GM11168 (cell line): Measurements from ENCODE around the gene PPP1R7.

Experiments used
- in situ Hi-C: fragments of 300-500 bp; cut with MboI; formaldehyde crosslinking; loops from one replicate; pipeline ENCODE4 v1.12.0; 2022; ENCODE audit warnings: low sequenced_read_pairs; ENCODE audit not compliant: unreplicated experiment

Gene PPP1R7

DNA sequence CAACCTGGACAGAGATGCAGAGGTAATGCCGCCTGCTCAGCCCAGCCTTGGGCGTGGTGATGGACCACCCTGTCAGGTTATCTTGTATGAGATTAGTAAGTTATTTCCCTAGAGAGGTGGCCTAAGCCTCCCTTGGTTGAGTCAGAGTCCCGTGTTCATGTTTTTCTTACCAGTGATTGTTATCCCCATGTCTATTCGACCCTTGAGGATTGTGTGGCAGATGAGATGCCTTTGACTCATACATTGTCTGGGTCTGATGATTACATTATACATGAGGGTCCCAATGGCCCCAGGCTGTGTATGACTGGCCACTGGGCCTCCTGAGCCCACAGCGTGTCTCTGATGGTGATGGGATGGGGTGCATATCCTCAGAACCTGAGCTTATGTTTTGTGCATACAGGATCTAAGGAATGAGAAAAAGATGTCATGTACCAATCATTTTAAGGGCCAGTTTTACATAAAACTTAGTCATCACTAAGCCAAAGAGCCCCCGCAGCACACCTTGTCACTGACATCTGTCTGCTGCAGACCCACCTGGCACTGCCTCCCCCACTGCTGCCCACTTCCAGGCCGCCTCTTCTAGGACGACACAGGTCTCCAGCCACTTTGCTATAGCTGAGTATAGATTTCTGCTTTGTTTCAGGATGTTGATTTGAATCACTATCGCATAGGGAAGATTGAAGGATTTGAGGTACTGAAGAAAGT lies 7.7 kb downstream of the PPP1R7 start:
- in situ Hi-C loops: no loop called here

DNA sequence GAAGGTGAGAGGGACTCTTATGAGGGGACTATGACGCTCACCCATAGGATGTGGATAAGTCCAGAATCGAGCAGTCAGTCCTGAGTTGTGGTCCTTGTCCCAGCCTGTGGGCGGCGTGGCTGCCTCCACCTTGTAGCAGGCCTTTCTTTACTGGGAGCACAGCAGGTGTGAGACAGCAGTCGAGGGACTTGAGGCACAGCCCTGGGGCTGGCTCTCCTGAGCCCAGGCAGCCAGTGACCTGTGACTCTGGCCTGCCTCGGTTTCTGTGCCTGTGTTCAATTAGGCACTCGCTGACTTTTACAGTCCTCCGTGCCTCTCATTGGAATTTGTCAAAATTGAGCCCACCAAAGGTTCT lies 8.3 kb downstream of the PPP1R7 start:
- in situ Hi-C loops: no loop called here

DNA sequence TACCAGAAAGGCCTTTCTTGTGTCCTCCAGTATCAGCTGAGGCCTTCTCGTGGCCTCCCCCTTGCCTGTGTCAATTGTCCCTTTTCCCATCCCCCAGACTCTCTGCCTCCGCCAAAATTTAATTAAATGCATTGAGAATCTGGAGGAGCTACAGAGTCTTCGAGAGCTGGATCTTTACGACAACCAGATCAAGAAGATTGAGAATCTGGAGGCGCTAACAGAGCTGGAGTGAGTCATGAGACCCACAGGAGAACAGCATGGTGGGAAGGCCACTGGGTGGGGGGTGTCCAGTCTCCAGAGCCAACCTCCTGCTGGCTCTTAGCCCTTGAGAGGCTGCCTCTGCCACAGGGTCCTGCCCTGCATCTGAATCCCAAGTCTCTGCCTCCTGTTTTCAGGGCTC lies 8.8 kb downstream of the PPP1R7 start:
- in situ Hi-C loops: no loop called here

DNA sequence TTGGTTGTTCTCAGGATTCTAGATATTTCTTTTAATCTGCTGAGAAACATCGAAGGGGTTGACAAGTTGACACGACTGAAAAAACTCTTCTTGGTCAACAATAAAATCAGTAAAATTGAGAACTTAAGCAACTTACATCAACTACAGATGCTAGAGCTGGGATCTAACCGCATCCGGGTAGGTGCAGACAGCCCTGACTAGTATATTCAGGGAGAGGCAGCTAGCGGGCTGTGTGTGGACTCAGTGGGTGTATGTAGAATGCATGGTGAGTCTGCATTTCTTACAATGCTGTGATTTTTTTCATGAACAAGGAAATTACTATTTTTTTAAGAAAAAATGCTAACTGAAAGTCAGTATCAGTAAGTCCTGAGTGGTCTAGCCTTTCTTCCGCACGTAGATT lies 10.1 kb downstream of the PPP1R7 start:
- in situ Hi-C loops: no loop called here

DNA sequence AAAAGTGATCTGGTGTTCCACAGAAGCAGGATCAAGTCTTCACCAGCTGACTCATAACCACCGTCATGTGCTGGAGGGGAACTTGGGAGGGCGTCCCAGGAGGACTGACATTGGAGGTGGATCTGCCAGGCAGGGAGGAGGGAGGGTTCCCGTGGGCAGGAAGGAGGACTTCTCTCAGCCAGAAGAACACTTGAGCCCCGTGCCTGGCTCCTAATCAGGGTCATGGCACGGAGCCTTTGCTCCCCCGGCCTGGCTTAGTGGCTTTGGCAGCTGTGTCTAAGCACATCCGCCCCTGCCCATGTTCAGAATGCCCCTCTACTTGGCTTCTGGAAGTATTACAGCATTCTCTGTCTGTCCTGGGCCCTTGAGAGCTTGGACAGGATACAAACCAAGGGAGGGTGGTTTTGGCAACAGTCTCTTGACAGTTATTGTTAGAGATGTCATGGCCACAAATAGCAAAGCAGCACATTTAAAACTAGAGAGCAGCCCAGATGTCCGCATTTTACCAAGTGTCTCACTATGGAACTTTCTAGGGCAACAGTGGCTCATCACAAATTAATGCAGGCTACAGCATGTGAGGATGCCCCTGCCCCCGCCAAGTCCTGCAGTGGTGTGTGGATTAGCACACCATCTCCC lies 11.5 kb downstream of the PPP1R7 start:
- in situ Hi-C loops: no loop called here

DNA sequence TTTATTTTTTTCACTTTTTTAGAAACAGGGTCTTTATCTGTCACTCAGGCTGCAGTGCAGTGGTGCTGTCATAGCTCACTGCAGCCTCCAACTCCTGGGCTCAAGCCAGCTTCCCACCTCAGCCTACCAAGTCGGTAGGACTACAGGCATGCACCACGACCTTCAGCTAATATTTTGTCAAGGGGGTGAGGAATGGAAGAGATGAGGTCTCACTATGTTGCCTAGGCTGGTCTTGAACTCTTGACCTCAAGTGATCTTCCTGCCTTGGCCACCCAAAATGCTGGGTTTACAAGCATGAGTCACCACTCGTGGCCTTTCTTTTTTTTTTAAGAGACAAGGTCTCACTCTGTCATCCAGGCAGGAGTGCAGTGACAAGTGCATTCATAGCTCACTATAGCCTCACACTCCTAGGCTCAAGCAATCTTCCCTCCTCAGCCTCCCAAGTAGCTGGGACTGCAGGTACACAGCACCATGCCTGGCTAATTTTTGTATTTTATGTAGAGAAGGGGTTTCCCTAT lies 13.4 kb downstream of the PPP1R7 start:
- in situ Hi-C loops: no loop called here

DNA sequence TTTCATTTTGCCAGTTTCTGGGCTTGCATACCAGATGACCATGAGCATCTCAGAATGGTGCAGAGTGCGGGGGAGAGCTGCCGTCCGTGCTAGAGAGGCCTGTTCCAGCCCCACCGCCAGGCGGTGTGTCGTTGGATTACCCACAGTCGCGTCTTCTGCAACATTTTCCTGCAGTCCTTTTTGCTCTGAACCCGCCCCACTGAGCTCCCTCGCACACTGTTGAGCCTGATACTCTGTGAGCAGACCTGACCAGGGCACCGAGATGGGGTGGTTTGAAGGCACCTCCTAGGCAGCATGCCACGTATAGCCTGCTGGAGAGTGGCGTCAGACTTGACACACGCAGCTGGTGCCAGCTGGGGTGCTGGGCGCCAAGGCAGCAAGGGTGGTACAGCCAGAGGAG lies 18.1 kb downstream of the PPP1R7 start:
- in situ Hi-C loops: no loop called here

DNA sequence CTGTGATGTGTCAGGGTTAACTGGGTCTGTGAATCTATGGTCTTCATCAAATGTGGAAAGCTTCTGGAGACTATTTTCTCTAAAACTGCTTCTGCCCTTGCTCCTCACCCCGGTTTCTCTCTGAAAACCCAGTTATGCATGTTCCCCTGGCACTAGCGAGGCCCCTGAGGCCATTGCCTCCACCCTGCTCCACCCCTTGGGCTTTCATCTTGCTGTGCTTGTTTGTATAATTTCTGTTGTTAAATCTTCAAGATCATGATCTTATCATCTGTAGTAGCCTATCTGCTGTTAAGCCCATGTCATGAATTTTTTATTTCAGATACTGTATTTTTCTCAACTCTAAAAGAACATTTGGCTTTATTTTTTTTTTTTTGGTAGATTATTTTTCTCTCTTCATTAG lies 23.3 kb downstream of the PPP1R7 start:
- in situ Hi-C loops: no loop called here

DNA sequence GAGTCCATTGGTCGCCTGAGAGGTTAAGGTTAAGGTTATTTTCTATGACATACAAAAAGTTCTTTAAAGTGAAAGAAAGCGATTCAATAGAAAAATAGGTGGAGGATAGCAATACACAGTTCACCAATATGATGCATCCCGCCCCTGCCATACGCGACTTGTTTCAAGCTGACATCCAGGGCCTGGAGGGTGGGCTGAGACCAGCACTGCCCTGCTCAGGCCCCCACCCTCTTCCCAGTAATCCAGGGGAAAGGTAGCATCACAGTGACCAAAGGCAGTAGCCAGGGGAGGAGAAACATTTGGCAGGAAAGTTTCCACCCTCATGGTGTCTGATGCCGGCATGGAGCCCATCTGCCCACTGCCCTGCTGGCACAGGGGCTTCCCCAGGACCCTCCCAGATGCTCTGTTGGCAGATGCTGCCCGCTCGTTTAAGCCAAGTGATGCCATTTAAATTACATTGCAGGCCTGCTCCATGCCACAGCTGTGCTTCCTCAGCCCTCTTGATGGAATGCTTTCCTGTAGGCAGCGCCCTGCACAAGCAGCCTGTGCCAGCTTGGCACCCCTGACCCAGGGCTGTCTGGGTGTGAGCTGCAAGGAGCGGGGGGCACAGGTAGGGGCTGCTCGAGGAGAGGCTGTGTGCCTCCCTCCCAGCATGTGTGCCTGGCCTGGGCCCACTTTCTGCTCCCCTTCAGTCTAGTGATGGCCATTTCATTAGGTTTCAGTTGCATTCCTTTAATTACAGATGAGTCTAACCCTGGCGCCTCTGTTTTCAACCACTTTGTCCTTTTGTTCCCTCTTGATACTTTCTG lies 27.5 kb downstream of the PPP1R7 start:
- in situ Hi-C loops: no loop called here

DNA sequence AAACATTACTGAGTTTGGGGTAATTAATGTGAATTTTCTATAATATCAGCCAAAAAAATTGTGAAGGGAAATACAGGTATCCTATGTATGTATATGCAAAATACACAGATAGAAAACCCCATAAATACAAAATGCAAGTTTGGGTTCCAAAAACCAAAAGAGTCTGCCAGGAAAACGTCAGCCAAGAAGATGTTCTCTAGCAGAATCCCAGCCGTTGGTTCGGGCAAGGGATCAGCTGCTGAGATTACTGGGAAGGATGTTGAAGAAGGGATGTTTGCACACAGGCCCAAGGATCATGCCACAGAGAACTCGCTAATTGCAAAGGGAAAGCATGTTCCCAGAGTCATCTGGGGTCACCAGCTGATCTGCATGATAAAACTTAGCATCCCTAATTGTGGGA lies 28.7 kb downstream of the PPP1R7 start:
- in situ Hi-C loops: no loop called here

DNA sequence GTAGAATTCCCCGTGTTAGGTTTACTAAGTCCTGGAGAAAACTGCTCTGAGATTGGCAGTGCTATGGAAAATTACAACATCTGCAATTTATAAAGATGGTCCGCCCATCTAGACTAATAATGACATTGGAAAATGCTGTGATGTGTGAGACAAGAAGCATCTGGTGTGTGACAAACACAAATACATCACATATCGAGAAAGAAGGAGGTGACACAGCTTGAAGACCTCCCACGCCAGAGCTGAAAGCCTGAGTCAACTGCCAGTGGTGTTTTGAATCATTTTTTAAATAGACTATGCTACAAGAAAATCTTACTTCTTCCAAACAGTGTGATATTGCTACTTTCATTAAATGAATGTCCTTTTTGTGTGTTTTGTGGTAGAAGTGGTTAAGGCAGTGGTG lies 29.6 kb downstream of the PPP1R7 start:
- in situ Hi-C loops: no loop called here

DNA sequence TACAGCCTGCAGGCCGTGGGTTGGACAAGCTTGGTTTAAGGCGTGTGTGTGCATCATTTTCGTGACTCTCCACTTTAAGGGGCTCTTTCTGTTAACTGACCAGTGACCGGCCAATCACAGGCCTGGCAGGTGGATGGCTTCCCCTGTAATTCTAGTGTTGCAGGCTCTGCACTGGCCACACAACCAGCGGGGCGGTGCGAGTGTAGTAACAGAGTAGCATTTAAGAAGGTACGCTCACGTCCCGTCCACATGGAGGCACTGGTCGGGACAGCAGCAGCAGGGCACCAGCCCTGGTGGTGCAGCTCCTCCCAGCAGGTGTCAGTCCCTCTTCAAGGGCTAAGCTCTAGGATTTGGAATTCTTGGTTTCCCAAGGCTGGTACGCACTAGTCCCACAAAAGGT lies 30.2 kb downstream of the PPP1R7 start:
- in situ Hi-C loops: no loop called here

DNA sequence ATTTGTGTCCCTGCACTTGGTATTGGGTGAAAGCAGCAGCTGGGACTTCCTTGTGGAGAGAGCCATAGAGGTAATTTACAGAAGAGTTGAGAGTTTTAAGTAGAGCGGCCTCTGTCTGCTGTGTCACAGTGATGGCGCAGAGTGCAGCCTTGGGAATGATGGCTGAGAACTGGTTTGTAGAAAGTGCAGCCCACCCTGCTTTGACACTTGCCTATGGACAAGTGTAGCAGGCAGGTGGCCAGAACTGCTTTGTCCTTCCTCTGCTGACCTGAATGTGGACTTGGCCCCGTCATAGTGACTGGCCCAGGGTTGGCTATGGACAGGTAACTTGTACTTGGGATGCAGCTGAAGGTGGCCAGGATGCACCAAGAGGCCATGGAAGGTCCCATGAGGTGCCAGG lies 31.9 kb downstream of the PPP1R7 start:
- in situ Hi-C loops: no loop called here

DNA sequence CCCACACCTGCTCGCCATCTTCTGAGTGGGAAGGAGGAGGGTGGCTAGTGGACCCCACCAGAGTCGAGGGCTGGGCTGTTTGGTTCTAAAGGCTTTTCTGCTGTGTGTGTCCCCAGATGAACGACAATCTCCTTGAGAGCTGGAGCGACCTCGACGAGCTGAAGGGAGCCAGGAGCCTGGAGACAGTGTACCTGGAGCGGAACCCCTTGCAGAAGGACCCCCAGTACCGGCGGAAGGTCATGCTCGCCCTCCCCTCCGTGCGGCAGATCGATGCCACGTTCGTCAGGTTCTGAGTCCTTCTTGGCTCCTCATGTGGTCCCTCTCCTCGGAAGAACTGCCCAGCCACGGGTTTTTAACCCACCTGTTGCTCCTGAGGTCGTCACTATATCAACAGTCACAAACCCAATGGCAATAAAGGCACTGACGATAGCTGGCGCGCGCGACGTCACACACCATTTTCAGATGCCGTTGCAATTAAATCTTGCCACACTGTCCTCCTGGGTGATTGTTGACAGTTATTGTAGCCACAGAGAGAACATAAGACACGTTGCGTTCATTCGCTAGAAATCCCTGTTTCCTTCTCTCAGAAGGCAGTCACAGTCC lies 32.4 kb downstream of the PPP1R7 start:
- in situ Hi-C loops: no loop called here

DNA sequence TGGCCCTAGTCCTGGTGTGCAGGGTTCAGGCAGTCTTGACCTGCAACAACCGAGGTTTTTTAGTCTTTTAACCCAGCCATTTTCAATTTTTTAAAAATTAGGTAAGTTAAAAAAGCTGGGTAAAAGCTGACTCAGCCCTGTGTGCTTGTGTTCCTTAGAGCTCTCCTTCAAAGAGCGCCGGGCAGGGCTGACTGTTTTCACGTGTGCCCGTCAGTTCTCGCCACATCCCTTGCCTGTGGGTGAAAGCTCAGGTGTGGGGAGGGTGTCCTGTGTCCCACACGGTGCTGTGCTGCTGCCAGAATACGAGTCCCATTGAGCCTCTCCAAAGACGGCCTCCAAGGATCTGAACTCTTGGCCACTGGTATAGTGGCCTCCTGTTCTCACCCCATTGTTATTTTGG lies 33.0 kb downstream of the PPP1R7 start:
- in situ Hi-C loops: no loop called here

DNA sequence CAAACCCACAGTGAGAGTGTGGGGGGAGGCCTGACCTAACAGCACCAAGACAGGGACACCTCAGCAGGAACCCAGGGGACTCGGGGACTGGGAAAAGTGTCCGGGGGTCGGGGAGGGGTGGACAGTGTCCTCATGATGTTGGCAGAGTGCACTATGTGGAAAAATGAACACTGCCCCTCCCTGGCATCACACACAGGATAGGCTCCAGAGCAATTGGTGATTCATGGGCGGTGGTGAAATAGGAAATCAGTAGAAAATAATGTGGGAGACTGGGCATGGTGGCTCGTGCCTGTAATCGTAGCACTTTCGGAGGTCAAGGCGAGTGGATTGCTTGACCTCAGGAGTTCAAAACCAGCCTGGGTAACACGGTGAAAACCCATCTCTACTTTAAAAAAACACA lies 34.6 kb downstream of the PPP1R7 start:
- in situ Hi-C loops: no loop called here

DNA sequence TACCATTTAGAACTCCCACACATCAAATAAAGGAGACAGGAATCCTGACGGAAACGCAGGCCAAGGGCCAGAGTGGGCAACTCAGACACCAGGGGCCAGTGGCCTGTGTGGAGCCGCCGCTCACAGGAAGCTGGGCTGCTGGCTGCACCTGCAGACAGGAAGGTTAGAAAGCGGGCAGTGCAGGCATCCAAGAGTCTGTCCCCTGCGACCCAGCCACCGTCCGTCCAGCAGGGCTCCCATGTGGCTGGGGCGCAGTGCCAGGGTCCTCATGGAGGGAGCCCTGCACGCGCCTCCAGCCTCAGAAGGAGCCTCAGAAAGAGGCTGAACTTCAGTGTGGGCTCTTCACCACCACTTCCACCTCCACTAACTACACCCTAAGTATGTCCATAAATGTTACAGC lies 35.7 kb downstream of the PPP1R7 start:
- in situ Hi-C loops: no loop called here

DNA sequence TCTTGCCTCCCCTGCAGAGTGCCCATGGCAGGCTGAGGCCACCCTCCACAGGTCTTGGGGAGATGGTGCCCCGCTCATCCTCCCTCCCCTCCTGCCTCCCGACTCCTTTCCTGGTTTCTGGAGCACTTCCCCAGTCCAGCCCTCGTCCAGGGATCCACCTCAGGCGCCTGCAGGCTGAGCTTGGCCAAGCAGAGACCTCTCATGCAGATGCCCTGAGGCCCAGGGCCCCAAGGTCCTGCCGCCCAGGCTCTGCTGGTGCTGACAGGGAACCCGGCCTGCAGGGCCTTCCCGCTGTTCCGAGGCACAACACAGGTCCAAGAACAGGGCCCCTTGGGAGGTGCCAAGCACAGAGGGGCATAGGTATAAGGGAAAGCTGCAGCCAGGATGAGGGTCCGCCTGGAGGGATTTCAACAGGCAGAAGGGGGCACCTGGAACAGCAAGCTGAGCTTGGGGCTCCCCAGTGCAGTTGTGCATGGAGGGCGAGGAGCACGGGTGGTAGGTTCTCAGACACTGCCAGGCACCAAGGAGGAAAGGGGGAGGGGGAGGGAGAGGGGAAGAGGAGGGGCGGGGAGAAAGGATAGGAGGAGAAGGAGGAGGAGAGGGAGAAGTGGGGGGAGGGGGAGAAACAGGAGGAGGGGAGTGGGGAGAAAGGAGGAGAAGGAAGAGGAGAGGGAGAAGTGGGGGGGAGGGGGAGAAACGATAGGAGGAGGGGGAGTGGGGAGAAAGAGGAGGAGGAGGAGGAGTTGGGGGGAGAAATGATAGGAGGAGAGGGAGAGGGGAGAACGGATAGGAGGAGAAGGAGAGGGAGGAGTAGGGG lies 37.0 kb downstream of the PPP1R7 start:
- in situ Hi-C loops: no loop called here

DNA sequence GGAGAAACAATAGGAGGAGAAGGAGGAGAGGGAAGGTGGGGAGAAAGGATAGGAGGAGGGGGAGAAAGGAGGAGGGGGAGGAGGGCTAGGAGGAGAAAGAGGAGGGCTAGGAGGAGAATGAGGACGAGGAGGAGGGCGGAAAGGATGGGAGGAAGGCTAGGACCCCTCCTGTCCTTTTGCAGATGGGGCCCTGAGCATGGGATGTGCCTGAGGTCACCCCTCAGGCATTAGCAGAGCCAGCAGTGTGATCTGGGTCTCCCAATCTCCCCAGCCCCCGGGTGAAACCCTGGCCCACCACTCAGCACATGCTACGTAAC lies 37.6 kb downstream of the PPP1R7 start:
- in situ Hi-C loops: no loop called here

DNA sequence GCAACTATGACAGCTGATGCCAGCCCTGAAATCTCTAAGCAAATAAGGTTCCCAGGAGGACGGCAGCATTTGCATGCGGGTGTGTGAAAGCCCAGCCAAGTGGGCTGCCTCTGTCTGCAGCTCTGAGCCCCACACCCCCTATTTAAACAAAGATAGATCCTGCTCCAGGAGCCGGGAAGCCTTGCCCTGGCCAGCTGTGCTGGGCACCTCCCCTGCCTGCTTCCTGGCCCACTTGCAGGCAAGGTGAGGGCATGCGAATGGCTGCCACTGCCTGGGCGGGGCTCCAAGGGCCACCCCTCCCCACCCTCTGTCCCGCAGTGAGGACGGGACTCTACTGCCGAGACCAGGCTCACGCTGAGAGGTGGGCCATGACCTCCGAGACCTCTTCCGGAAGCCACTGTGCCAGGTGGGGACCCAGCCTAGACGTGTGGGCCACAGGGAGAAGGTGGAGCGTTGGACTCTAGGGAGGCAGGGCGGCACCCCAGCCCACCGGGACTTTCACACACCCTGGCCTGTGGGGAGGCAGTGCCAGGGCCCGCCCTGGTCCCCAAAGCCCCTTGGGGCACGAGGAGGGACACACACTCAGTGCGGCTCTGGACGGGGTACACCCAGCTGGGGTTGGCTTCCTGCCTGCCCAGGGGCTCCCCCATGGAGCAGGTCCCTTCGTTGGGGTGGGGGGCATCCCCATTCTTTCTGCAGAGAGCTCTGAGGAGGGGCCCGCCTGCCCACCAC lies 38.3 kb downstream of the PPP1R7 start, which contains the start of gene ANO7:
ANO7 (plus strand) TSS at position 317 of the 732 bp plus-strand sequence. CDS start 1,387 bp downstream, outside the sequence.
- in situ Hi-C loops: no loop called here
